ELF-1 (cell line): Measurements from ENCODE around the gene LAPTM5.
"Not testable (repeated sequence)": the region's sequence is repeated elsewhere in the genome, so short reads cannot be mapped to it uniquely, and the experiment has no call there.

Source experiments
- DNase-seq: peaks from one replicate; pipeline ENCODE4 v3.0.0-alpha.2; 2016; ENCODE audit warnings: low read depth, low spot score

Gene LAPTM5

GRCh38 chr1:30697571-30698376, 59.8 kb downstream of the LAPTM5 start:
- peak; percentile 82 for DNase-seq

GRCh38 chr1:30696831-30697230, 60.7 kb downstream of the LAPTM5 start:
- no peak for DNase-seq

- DNase-seq: no peak
Observed at GRCh38 chr1:30695439-30695841, 62.1 kb downstream of the LAPTM5 start.

- no peak for DNase-seq
Observed at GRCh38 chr1:30694280-30695175, 63.0 kb downstream of the LAPTM5 start.

- DNase-seq: no peak
Observed at GRCh38 chr1:30693822-30694221, 63.8 kb downstream of the LAPTM5 start.

- no peak for DNase-seq
Observed at GRCh38 chr1:30693366-30693765, 64.2 kb downstream of the LAPTM5 start.

GRCh38 chr1:30692948-30693301, 64.6 kb downstream of the LAPTM5 start:
- no peak for DNase-seq

- no peak for DNase-seq
Observed at GRCh38 chr1:30692201-30692947, 65.2 kb downstream of the LAPTM5 start.

- DNase-seq: no peak
Observed at GRCh38 chr1:30691480-30691879, 66.1 kb downstream of the LAPTM5 start.

GRCh38 chr1:30689901-30690645, 67.5 kb downstream of the LAPTM5 start:
- no peak for DNase-seq

GRCh38 chr1:30688920-30689794, 68.4 kb downstream of the LAPTM5 start:
- DNase-seq: no peak

GRCh38 chr1:30688516-30688915, 69.1 kb downstream of the LAPTM5 start:
- not testable (repeated sequence) for DNase-seq

GRCh38 chr1:30687886-30688285, 69.7 kb downstream of the LAPTM5 start:
- DNase-seq: no peak

GRCh38 chr1:30686236-30686935, 71.2 kb downstream of the LAPTM5 start:
- DNase-seq: no peak

- no peak for DNase-seq
Observed at GRCh38 chr1:30685796-30686165, 71.8 kb downstream of the LAPTM5 start.

- peak; percentile 96 for DNase-seq
Observed at GRCh38 chr1:30684881-30685795, 72.4 kb downstream of the LAPTM5 start.

- DNase-seq: no peak
Observed at GRCh38 chr1:30684259-30684658, 73.3 kb downstream of the LAPTM5 start.

- DNase-seq: no peak
Observed at GRCh38 chr1:30683699-30684098, 73.9 kb downstream of the LAPTM5 start.
